ENCODE data around the gene GRK3.

DNA sequence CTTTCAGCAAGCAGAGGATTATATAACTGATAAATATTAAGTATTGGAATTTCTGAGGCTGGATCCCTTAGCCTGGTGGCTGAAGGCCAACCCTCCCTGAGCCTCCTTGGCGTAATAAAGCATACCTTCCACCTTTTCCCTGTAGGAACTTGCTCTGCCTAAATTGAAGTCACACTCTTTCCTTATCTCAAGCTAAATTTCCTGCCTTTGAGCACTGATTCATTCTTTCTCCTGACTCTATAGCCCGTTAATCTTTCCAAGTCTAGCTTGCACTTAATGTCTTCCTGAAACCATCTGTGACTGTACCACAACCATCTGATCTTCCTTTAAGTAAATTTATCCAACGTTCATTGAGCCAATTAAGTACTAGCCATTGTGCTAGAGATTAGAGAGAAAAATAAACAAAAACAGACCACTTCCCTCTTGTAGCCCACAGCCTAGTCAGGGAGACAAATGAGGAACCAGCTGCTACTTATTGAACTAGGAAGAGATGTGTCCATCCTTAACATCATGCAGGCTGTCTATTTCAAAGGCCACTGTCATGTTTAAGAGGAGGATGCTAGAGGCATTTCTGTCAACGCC lies 62.9 kb downstream of the GRK3 start:
- TF ChIP-seq, protein P1, sequence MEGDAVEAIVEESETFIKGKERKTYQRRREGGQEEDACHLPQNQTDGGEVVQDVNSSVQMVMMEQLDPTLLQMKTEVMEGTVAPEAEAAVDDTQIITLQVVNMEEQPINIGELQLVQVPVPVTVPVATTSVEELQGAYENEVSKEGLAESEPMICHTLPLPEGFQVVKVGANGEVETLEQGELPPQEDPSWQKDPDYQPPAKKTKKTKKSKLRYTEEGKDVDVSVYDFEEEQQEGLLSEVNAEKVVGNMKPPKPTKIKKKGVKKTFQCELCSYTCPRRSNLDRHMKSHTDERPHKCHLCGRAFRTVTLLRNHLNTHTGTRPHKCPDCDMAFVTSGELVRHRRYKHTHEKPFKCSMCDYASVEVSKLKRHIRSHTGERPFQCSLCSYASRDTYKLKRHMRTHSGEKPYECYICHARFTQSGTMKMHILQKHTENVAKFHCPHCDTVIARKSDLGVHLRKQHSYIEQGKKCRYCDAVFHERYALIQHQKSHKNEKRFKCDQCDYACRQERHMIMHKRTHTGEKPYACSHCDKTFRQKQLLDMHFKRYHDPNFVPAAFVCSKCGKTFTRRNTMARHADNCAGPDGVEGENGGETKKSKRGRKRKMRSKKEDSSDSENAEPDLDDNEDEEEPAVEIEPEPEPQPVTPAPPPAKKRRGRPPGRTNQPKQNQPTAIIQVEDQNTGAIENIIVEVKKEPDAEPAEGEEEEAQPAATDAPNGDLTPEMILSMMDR (IDR thresholded peaks at IDR 0.05): no peak
- no peak for TF ChIP-seq POLR2A (IDR thresholded peaks at IDR 0.05)
